T-helper 1 cell treated with Interleukin-12 subunit alpha and Interleukin-12 subunit beta and Interleukin-4 antibody, amounts not matched to agents 30 μg/mL and 1 μg/mL, for 36 hours (primary cell): Measurements from ENCODE around the gene ANXA3.

Experiments
- H3K27ac Mint-ChIP-seq: one replicate; pipeline ENCODE4 v1.8.0; 2021; ENCODE audit warnings: mild to moderate bottlenecking, mixed read lengths
- H3K27me3 Mint-ChIP-seq: one replicate; pipeline ENCODE4 v1.8.0; 2021; ENCODE audit warnings: low read depth, mixed read lengths
- H3K36me3 Mint-ChIP-seq: one replicate; pipeline ENCODE4 v1.8.0; 2021; ENCODE audit warnings: low read depth, mixed read lengths
- H3K4me1 Mint-ChIP-seq: one replicate; pipeline ENCODE4 v1.8.0; 2021; ENCODE audit warnings: low read depth, mixed read lengths
- H3K4me3 Mint-ChIP-seq: one replicate; pipeline ENCODE4 v1.8.0; 2021; ENCODE audit warnings: mild to moderate bottlenecking, moderate library complexity, mixed read lengths
- H3K9me3 Mint-ChIP-seq: one replicate; pipeline ENCODE4 v1.8.0; 2021; ENCODE audit warnings: mixed read lengths

The ANXA3 gene

GRCh38 chr4:78647272-78647671, 95.7 kb downstream of the ANXA3 start:
- Mint-ChIP-seq H3K36me3 (peaks cover 4% of the 10 kb centered on the region), H3K9me3 (no peaks in the 10 kb centered on the region), H3K27me3 (no peaks in the 10 kb centered on the region), H3K4me3 (no peak overlapping the region), H3K4me1 (peaks cover 23% of the 10 kb centered on the region), H3K27ac (no peak overlapping the region)

- H3K27ac Mint-ChIP-seq: no peak overlapping the region
Measured at GRCh38 chr4:78648640-78649363, 97.2 kb downstream of the ANXA3 start.

GRCh38 chr4:78650106-78651024, 98.8 kb downstream of the ANXA3 start:
- peaks cover 10% of the 10 kb centered on the region for H3K4me1 Mint-ChIP-seq
- H3K36me3 Mint-ChIP-seq: peaks cover 5% of the 10 kb centered on the region
- no peaks in the 10 kb centered on the region for H3K9me3 Mint-ChIP-seq
- H3K4me3 Mint-ChIP-seq: no peak overlapping the region
- H3K27ac Mint-ChIP-seq: no peak overlapping the region
- no peaks in the 10 kb centered on the region for H3K27me3 Mint-ChIP-seq

More at GRCh38 chr4:78648640-78649363, 97.2 kb downstream of the ANXA3 start:
- no peak overlapping the region for H3K4me3 Mint-ChIP-seq
- peaks cover 12% of the 10 kb centered on the region for H3K4me1 Mint-ChIP-seq
- no peaks in the 10 kb centered on the region for H3K27me3 Mint-ChIP-seq
- H3K36me3 Mint-ChIP-seq: peaks cover 5% of the 10 kb centered on the region
- H3K9me3 Mint-ChIP-seq: no peaks in the 10 kb centered on the region

GRCh38 chr4:78651250-78651860, 99.8 kb downstream of the ANXA3 start:
- Mint-ChIP-seq H3K4me3 (no peak overlapping the region), H3K4me1 (peaks cover 11% of the 10 kb centered on the region), H3K9me3 (no peaks in the 10 kb centered on the region), H3K36me3 (peaks cover 5% of the 10 kb centered on the region), H3K27me3 (no peaks in the 10 kb centered on the region), H3K27ac (no peak overlapping the region)

- peaks cover 17% of the 10 kb centered on the region for H3K4me1 Mint-ChIP-seq
- H3K4me3 Mint-ChIP-seq: no peak overlapping the region
- H3K27ac Mint-ChIP-seq: no peak overlapping the region
Measured at GRCh38 chr4:78652282-78652876, 100.8 kb downstream of the ANXA3 start.

GRCh38 chr4:78653655-78654054, 102.1 kb downstream of the ANXA3 start:
- Mint-ChIP-seq H3K27ac (no peak overlapping the region), H3K9me3 (no peaks in the 10 kb centered on the region), H3K4me1 (peaks cover 26% of the 10 kb centered on the region), H3K27me3 (no peaks in the 10 kb centered on the region), H3K4me3 (no peak overlapping the region), H3K36me3 (peaks cover 7% of the 10 kb centered on the region)

More at GRCh38 chr4:78652282-78652876, 100.8 kb downstream of the ANXA3 start:
- no peaks in the 10 kb centered on the region for H3K27me3 Mint-ChIP-seq
- H3K9me3 Mint-ChIP-seq: no peaks in the 10 kb centered on the region
- peaks cover 5% of the 10 kb centered on the region for H3K36me3 Mint-ChIP-seq

- Mint-ChIP-seq H3K27me3 (no peaks in the 10 kb centered on the region), H3K9me3 (no peaks in the 10 kb centered on the region), H3K27ac (no peak overlapping the region), H3K4me1 (peaks cover 34% of the 10 kb centered on the region), H3K36me3 (peaks cover 7% of the 10 kb centered on the region), H3K4me3 (no peak overlapping the region)
Measured at GRCh38 chr4:78654807-78655206, 103.2 kb downstream of the ANXA3 start.

GRCh38 chr4:78656968-78657445, 105.4 kb downstream of the ANXA3 start:
- Mint-ChIP-seq H3K9me3 (no peaks in the 10 kb centered on the region), H3K4me3 (peak overlapping the region; percentile 62), H3K27me3 (no peaks in the 10 kb centered on the region), H3K36me3 (peaks cover 4% of the 10 kb centered on the region), H3K4me1 (peaks cover 42% of the 10 kb centered on the region), H3K27ac (peak overlapping the region; percentile 62)

- Mint-ChIP-seq H3K27me3 (no peaks in the 10 kb centered on the region), H3K36me3 (peaks cover 2% of the 10 kb centered on the region), H3K9me3 (no peaks in the 10 kb centered on the region), H3K4me1 (peaks cover 59% of the 10 kb centered on the region), H3K4me3 (no peak overlapping the region), H3K27ac (no peak overlapping the region)
Measured at GRCh38 chr4:78659264-78659663, 107.7 kb downstream of the ANXA3 start.

- Mint-ChIP-seq H3K4me3 (no peak overlapping the region), H3K27ac (no peak overlapping the region), H3K27me3 (no peaks in the 10 kb centered on the region), H3K4me1 (peaks cover 60% of the 10 kb centered on the region), H3K9me3 (no peaks in the 10 kb centered on the region), H3K36me3 (peaks cover 2% of the 10 kb centered on the region)
Measured at GRCh38 chr4:78659665-78660064, 108.1 kb downstream of the ANXA3 start.
